ENCODE results near the gene CELA2A.
"Not testable (repeated sequence)": the region's sequence is repeated elsewhere in the genome, so short reads cannot be mapped to it uniquely, and the experiment has no call there.

Gene CELA2A

DNA sequence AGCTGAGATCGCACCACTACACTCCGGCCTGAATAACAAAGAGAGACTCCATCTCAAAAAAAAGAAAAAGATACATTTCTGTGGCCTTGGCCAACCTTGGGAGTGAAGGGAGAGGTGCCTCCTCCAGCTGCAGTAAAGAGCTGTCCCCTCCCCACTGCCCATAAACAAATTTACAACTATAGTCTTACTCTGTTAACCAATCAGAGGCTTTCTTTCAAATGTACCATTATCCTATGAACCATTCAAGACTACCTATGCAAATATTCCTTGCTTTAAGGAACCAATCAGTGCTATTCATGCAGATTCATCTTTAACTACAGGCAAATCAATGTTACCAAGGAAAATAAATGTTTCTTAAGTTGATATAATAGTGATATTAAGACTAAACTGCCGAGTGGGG, 20.4 kb downstream of the CELA2A start:
- no peak overlapping the region for H3K27ac ChIP-seq
- TF ChIP-seq, protein P1, sequence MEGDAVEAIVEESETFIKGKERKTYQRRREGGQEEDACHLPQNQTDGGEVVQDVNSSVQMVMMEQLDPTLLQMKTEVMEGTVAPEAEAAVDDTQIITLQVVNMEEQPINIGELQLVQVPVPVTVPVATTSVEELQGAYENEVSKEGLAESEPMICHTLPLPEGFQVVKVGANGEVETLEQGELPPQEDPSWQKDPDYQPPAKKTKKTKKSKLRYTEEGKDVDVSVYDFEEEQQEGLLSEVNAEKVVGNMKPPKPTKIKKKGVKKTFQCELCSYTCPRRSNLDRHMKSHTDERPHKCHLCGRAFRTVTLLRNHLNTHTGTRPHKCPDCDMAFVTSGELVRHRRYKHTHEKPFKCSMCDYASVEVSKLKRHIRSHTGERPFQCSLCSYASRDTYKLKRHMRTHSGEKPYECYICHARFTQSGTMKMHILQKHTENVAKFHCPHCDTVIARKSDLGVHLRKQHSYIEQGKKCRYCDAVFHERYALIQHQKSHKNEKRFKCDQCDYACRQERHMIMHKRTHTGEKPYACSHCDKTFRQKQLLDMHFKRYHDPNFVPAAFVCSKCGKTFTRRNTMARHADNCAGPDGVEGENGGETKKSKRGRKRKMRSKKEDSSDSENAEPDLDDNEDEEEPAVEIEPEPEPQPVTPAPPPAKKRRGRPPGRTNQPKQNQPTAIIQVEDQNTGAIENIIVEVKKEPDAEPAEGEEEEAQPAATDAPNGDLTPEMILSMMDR (IDR thresholded peaks at IDR 0.05), result no peak
- no peak for TF ChIP-seq ZFX (IDR thresholded peaks at IDR 0.05; ENCODE audit: borderline replicate concordance)

DNA sequence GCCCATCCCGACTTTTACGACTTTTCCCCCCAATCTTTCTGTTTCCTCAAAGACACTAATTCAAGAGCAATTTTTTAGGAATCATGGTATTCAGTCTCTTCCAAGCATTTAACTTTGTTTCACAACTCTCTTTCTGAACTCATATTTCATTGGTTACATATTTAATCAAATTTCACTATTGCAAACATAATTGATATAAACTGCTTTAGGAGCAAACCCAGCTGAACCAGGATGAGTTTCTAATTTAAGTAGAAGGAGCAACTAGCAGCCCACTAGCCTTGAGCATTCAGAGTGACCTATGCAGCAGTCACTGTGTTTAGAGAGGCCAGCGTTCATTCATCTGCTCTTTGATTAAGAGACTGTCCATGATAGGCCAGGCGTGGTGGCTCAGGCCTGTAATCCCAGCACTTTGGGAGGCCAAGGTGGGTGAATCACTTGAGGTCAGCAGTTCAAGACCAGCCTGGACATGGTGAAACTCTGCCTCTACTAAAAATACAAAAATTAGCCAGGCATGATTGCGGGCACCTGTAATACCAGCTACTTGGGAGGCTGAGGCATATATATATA, 21.2 kb downstream of the CELA2A start:
- TF ChIP-seq, protein P1 (IDR thresholded peaks at IDR 0.05), result no peak
- TF ChIP-seq ZFX (IDR thresholded peaks at IDR 0.05; ENCODE audit: borderline replicate concordance), result no peak

DNA sequence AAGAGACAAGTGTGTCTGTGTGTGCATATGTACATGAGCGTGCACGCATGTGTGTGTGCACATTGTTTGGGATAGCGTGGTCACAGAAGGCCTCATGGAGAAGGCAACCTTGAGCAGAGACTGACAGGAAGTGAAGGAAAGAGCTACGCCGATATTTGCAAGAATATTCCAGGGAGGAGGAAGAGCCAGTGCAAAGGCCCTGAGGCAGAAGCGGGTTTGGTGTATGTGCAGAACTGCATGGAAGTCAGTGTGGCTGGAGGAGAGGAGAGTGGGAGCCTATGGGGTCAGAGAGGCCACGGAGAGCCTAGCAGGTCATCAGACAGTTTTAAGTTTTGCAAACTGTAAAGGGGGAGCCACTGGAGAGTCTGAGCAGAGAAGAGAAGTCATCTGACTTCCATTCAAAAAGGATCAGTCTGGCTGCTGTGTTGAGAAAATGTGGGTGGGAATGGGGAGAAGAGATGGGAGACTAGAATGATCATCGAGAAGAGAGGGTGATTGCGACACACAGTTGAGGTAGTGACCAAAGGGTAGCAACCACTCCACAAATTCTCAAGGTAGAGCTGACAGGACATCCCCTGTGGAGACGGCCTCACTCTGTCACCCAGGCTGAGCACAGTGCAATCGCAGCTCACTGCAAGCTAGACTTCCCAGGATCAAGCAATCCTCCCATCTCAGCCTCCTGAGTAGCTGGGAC, 23.3 kb downstream of the CELA2A start:
- TF ChIP-seq ZFX (IDR thresholded peaks at IDR 0.05; ENCODE audit: borderline replicate concordance), result no peak
- TF ChIP-seq, protein P1 (IDR thresholded peaks at IDR 0.05), result no peak
- no peak overlapping the region for H3K27ac ChIP-seq

More for the DNA sequence above, 21.2 kb downstream of the CELA2A start:
- no peak overlapping the region for H3K27ac ChIP-seq

DNA sequence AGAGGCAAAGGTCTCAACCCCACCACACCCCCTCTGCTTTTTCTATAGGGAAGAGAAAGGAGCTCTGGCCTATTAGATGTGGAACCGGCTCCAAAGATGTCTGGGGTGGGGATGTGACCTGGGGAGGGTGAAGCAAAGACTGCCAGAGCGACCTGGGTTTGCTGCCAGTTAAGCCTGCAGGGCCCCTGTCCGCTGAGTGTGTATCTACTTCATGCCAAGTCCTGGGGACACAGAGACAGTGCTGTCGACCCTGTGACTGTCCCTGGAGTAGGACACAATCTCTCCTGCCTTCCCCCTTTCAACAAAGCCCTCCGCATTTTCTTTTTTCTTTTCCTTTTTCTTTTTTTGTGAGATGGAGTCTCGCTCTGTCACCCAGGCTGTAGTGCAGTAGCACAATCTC, 25.9 kb downstream of the CELA2A start:
- not testable (repeated sequence) for H3K27ac ChIP-seq

DNA sequence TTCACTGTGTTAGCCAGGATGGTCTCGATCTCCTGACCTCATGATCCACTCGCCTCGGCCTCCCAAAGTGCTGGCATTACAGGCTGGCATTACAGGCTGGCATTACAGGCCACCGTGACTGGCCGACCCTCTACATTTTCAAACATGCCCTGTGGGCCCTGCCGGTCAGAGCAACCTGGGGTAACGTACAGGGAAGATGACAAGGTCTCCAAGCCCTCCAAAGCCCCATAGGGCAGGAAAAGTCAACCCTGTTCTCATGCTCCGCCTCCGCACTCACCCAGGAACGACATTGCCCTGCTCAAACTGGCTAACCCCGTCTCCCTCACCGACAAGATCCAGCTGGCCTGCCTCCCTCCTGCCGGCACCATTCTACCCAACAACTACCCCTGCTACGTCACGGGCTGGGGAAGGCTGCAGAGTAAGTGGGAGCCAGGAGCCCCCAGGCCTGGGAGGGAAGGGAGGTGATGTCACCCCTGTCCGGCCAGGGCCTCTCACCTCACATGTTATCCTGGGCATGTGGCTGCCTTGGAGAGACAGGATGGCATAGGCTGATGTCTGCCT, 26.5 kb downstream of the CELA2A start:
- not testable (repeated sequence) for H3K27ac ChIP-seq

DNA sequence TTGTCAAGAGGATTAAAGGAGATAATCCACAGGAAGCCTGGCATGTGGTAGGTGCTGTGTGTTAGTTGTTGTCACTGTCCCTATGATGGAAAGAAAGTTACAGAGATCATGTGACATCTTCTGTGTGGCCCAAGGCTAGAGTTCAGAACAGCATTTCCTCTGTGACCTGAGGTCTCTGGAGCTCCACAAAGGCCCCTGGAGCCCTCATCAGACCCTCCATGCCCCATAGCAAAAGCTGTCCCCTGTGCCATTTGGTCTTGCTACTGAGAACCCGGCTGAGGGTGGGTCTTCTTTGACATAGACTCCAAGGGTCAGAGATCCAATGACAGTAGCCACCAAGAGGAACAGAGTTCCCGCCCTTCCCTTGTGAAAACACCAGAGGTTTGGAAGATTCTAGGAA, 27.4 kb downstream of the CELA2A start:
- TF ChIP-seq, protein P1 (IDR thresholded peaks at IDR 0.05), result no peak
- no peak overlapping the region for H3K27ac ChIP-seq

DNA sequence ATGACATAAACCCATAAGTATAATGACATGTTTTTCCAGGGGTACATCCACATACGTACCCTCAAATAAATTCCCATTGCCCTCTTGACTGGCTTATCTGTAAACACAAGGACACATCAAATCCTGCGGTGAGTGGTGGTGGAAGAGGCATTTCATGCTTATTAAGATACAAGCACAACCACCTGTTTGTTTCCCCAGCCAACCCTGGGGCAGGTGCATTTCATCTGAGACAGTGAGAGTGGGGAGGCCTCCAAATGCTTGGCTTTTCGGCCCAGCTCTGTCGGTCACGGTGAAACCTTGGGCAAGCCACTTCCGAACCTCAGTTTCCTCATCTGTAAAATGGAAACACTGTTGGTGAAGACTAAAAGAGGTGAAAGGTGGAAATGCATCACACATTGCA, 27.9 kb downstream of the CELA2A start:
- H3K27ac ChIP-seq, result not testable (repeated sequence)

DNA sequence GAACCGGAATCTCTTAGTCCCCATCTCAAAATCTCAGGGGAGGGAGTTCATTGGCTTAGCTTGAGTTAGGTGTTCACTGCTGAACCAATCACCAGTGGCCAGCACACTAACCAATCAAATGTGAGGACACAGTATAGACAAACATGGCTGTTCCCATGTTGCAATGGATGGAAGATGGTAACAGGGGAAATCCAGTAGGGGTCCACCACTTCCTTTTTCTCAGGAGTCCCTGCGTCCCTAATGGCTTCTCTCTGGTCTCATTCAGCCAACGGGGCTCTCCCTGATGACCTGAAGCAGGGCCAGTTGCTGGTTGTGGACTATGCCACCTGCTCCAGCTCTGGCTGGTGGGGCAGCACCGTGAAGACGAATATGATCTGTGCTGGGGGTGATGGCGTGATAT, 29.1 kb downstream of the CELA2A start:
- no peak overlapping the region for H3K27ac ChIP-seq
- TF ChIP-seq, protein P1 (IDR thresholded peaks at IDR 0.05), result no peak
- TF ChIP-seq ZFX (IDR thresholded peaks at IDR 0.05; ENCODE audit: borderline replicate concordance), result no peak

DNA sequence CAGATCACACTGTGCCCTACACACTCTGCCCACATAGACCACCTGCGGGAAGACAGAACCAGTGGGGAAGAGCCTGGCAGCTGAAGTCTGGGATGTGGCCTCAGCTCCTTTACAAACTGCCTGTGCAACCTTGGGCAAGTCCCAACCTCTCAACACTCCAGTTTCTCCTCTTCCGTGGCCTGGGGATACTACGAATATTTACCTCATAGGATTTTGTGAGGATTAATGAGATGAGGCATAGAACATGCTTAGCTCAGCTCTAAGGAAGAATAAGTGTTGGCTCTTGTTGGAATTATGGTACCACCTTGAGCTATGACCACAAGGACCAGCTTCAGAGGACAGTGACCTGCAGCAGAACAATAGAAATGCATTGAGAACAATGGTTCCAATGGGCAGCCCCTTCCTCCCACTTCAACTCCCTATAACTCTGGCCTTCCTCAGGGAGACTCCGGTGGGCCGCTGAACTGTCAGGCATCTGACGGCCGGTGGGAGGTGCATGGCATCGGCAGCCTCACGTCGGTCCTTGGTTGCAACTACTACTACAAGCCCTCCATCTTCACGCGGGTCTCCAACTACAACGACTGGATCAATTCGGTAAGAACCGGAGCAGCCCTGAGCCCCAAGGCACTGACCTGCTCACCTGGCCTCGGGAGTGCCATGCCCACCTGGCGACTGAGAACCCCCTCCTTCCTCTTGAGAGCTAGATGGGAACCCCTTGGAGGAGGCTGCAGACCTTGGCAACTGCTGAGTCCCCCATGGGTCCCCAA, 30.5 kb downstream of the CELA2A start:
- H3K27ac ChIP-seq, result not testable (repeated sequence)

Data from 22Rv1 (cell line).